ENCODE results near the gene ARRDC5.
"Not testable (repeated sequence)": the region's sequence is repeated elsewhere in the genome, so short reads cannot be mapped to it uniquely, and the experiment has no call there.

The ARRDC5 gene

DNA sequence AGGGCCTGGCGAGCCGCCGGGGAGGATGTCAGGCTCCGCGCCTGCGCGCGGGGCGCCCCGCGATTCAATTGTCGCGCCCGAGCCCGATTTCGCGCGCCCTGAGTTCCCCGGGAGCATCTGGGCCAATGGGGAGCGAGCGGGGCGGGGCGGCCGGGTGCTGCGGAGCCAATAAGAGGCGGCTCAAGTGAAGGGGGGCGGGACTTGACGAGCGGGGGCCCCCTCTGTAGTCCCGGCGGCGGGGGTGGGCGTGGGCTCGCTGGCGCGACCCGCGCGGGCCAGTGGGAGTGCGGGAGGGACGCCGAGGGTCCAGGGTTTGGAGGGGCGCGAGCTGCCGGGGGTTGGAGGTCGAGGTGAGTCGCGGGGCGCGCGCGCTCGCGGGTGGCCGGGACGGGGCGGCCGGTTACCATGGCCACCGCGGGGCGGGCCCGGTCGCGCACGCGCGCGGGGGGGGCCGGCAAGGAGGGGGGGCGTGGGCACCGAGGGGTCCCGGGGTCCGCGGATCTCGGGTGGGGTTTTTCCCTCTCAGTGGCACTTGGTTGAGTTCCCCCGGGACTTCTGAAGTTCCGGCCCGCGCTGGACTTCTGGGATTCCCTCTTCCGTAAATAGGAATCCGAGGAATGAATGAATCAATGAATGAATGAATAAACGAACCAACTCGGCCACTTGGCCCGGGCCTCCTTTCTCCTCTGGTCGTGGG is 7.3 kb upstream of the ARRDC5 start:
- peak; percentile 84 for DNase-seq

- no peak for DNase-seq
These were observed 6.6 kb upstream of the ARRDC5 start, which contains the start of gene UHRF1 for GRCh38 chr19:4909156-4909896. Gene UHRF1 (plus strand): TSS chr19:4909501. CDS start chr19:4910886, 1,385 bp downstream.

DNA sequence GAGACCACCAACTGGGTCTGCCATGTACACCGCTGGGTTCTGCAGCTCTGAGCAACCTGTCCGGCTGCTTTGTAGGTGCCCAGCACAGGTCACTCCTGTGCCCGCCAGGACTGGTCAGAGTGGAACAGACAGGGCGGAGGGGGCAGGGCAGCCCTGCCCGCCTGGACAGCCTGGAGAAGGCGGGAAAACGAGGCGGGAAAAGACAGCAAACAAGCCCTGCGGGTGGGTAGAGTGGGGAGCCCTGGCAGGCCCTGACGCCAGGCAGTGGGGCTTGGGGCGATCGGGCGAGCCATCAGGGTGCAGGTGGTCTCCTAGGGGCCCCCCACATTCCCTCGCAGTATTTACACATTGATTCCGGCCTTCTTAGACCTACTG is 6.1 kb upstream of the ARRDC5 start:
- no peak for DNase-seq

- no peak for DNase-seq
These were observed 5.7 kb upstream of the ARRDC5 start for GRCh38 chr19:4908360-4908759.

DNA sequence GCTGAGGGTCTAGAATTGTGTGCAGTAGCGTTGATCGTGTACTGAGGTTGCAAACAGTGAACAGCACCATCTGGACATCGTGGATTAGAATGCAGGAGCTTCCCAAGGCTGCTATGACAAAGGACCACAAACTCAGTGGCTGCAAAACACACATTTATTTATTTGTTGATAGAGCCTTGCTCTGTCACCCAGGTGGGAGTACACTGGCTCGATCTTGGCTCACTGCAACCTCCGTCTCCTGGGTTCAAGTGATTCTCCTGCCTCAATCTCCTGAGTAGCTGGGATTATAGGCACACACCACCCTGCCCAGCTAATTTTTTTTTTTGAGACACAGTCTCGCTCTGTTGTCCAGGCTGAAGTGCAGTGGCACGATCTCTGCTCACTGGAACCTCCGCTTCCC is 4.3 kb upstream of the ARRDC5 start:
- no peak for DNase-seq

DNA sequence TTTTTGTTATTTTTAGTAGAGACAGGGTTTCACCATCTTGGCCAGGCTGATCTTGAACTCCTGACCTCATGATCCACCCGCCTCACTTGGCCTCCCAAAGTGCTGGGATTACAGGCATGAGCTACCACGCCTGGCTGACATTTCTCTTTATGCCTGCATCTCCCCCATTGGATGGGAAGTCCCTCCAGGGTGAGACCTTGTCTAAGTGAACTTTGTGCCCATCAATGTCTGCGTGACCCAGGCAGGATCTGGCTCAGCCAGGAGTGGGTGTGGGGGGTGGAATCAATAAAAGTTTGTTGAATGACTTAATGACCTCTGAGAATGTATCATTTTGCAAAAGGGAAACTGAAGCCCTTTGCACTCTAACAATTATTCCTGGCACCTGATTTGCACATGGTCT is 1.8 kb upstream of the ARRDC5 start:
- no peak for DNase-seq

- DNase-seq, result peak; percentile 85
These were observed 1.8 kb downstream of the ARRDC5 start for GRCh38 chr19:4900879-4901278.

- no peak for DNase-seq
These were observed 5.5 kb downstream of the ARRDC5 start for GRCh38 chr19:4897146-4897545.

DNA sequence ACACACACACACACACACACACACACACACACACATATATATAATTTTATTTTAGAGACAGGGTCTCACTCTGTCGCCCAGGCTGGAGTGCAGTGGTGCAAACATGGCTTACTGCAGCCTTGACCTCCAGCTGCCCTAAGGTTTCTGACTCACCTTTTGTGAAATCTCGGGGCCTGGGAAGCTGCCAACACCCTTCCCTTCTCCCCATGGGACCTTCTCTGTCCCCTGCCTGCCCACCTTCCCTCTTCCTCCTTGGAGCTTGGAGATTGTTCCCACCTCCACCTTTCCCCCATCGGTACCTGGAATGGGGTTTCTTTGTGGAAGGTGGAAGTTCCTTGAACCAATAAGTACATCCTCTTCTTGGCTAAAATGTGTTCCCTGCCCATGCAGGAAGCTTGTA is 6.3 kb downstream of the ARRDC5 start:
- DNase-seq, result no peak

DNA sequence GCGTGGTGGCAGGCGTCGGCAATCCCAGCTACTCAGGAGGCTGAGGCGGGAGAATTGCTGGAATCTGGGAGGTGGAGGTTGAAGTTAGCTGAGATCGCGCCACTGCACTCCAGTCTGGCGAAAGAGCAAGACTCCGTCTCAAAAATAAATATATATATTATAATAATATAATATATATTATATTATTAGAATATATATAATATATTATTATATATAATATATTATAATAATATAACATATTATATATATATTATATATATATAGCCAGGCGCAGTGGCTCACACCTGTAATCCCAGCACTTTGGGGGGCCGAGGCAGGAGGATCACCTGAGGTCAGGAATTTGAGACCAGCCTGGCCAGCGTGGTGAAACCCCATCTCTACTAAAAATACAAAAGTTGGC is 9.7 kb downstream of the ARRDC5 start:
- DNase-seq, result not testable (repeated sequence)

GRCh38 chr19:4891066-4891465 is 11.6 kb downstream of the ARRDC5 start:
- DNase-seq, result no peak

DNA sequence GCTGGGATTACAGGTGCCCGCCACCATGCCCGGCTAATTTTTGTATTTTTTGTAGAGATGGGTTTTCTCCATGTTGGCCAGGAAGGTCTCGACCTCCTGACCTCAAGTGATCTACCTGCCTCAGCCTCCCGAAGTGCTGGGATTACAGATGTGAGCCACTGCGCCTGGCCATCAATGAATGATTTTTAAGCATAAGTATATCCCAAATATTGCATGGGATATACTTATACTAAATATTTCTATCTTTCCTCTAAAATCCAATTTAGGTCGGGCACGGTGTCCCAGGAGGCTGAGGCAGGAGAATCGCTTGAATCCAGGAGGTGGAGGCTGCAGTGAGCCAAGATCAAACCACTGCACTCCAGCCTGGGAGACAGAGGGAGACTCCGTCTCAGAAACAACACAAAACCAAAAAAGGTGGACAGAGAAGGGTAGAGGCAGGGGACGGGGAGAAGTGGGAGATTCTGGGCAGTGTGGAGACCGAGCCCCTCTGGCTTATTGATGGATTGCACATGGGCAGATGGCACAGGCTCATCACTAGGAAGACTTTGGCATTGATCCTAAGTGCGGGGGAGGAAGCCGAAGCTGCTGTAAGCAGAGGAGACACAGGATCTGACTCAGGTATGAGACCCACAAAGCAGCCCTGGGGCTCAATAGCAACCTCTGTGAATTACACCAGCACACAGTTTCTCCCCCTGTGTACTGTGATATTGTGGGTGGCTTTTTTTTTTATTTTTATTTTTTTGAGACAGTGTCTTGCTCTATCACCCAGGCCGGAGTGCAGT is 13.5 kb downstream of the ARRDC5 start:
- no peak for DNase-seq

GRCh38 chr19:4887803-4888202 is 14.9 kb downstream of the ARRDC5 start:
- DNase-seq, result not testable (repeated sequence)

DNA sequence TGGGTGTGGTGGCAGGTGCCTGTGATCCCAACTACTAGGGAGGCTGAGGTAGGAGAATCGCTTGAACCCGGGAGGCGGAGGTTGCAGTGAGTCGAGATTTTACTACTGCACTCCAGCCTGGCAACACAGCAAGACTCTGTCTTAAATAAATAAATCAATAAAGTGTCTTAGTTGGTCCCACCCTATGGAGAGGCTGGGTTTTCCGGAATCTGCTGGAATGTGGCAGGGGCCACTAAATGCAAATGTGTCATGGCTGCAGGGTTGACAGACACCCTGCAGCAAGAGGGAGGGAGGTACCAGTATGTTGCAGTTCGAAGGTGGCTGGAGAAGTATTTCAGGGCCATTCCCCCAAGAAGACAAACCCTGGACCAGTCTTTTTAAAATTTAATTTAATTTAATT is 17.7 kb downstream of the ARRDC5 start:
- DNase-seq, result not testable (repeated sequence)

DNA sequence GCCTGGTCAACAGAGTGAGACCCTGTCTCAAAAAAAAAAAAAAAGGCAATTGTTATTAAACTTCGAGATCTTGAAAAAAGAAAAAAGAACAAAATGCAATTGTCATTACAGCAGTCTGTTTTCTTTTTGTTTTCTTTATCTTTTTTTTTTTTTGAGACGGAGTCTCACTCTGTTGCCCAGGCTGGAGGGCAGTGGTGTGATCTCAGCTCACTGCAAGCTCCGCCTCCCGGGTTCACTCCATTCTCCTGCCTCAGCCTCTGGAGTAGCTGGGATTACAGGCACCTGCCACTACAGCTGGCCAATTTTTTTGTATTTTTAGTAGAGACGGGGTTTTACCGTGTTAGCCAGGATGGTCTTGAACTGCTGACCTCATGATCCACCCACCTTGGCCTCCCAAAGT is 19.8 kb downstream of the ARRDC5 start:
- DNase-seq, result not testable (repeated sequence)

DNA sequence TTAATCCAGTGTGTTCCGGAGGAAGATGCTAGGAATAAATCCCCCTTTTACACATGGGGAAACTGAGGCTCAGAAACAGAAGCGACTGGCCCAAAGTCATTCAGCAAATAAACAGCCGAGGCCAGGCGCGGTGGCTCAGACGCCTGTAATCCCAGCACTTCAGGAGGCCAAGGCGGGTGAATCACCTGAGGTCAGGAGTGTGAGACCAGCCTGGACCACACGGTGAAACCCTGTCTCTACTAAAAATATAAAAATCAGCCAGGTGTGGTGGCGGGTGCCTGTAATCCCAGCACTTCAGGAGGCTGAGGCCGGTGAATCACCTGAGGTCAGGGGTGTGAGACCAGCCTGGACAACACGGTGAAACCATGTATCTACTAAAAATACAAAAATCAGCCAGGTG is 23.7 kb downstream of the ARRDC5 start:
- DNase-seq, result no peak

GRCh38 chr19:4878491-4878968 is 24.2 kb downstream of the ARRDC5 start:
- DNase-seq, result peak; percentile 20

GRCh38 chr19:4877753-4878490 is 24.8 kb downstream of the ARRDC5 start:
- no peak for DNase-seq

GRCh38 chr19:4873930-4874329 is 28.8 kb downstream of the ARRDC5 start:
- DNase-seq, result no peak

DNA sequence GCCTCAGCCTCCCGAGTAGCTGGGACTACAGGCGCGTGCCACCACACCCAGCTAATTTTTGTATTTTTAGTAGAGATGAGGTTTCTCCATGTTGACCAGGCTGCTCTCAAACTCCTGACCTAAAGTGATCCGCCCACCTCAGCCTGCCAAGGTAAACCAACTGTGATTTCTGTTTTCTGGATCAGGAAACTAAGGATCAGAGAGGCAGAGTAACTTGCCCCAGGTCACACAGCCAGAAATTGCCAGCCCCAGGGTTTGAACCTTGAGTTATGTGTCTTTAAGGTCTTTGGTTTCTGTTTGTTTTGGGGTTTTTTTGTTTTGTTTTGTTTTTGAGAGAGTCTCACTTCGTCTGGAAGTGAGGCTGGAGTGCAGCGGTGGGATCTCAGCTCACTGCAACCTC is 31.0 kb downstream of the ARRDC5 start:
- no peak for DNase-seq

- DNase-seq, result peak; percentile 28
These were observed 32.5 kb downstream of the ARRDC5 start for GRCh38 chr19:4870025-4870700.

DNA sequence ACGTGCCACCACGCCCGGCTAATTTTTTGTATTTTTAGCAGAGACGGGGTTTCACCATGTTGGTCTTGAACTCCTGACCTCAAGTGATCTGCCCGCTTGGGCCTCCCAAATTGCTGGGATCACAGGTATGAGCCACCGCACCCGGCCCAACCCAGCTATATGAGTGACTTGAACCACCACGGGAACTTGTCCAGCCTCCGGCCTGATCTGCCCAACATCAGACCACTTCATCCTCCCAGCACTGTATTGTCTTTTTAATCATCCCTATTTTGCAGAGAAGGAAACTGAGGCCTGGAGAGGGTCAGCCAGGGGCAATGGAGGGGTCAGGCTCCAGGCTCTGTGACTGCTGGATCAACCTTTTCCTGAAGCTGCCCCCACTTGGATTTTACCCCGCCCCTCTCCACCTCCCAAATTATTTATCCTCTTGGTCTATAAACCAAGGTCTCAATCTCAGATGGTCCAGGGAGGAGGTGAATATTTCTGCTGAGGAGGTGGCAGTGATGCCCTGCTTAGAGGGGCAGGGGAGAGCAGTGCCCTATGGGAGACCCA is 34.3 kb downstream of the ARRDC5 start:
- DNase-seq, result no peak

Data from GF-D8 (cell line).